HG02852 (cell line): ENCODE results near the gene TIGD2.

Experiments
- ATAC-seq: cut with Tn5 transposase; IDR thresholded peaks from one replicate; pipeline ENCODE4 v1.9.1; 2021; ENCODE audit warnings: mild to moderate bottlenecking, moderate library complexity; ENCODE audit not compliant: unreplicated experiment

TIGD2 gene

GRCh38 chr4:89160806-89161205, 49.5 kb downstream of the TIGD2 start:
- ATAC-seq = no peak

- ATAC-seq = no peak
These were observed 50.5 kb downstream of the TIGD2 start for GRCh38 chr4:89161841-89162240.

GRCh38 chr4:89162496-89162895, 51.2 kb downstream of the TIGD2 start:
- ATAC-seq = no peak

GRCh38 chr4:89162987-89163386, 51.7 kb downstream of the TIGD2 start:
- ATAC-seq = no peak

GRCh38 chr4:89164400-89164799, 53.1 kb downstream of the TIGD2 start:
- no peak for ATAC-seq
